ENCODE data around the gene MTR.

Gene MTR

DNA sequence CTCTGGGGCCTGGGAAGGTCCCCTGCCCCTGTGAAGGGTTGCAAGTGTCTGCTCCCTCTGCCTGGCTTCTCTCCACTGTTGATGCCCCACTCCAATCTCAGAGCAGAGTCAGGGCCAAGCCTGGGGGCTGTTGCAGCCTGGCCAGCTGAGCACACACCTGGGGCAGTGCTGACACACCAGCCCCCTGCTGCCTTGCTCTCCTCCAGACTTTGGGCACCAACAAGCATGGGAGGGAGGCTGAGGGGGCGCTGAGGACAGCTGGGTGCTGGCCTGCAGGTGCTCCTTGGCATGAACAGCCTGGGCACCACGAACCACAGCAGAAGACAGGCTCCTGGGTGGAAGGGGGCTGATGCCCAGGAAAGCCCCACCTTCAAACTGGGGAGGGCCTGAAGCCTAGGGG lies 9.6 kb upstream of the MTR start:
- DNase-seq = no peak

GRCh38 chr1:236786453-236786852 lies 8.6 kb upstream of the MTR start:
- DNase-seq = no peak

DNA sequence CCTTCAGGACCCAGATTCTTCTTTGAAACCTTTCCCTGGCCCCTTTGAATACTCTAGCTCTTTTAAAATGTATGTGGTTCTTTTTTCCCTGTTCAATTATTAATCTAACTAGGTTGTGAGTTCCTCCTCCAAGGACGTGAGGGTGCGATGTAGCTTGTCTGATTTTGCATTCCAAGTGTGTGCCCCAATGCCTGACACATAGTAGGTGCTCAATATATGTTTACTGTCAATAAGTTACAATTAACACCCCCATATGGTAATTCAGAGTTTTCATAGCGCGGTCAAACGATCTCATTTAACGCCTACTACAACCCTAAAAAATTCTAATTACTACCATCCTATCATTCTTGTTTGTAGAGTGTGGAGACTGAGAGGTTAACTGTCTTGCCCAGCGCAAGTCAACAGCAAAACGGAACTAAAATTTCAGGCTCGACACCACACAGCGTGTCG lies 482 bp upstream of the MTR start:
- no peak for DNase-seq

DNA sequence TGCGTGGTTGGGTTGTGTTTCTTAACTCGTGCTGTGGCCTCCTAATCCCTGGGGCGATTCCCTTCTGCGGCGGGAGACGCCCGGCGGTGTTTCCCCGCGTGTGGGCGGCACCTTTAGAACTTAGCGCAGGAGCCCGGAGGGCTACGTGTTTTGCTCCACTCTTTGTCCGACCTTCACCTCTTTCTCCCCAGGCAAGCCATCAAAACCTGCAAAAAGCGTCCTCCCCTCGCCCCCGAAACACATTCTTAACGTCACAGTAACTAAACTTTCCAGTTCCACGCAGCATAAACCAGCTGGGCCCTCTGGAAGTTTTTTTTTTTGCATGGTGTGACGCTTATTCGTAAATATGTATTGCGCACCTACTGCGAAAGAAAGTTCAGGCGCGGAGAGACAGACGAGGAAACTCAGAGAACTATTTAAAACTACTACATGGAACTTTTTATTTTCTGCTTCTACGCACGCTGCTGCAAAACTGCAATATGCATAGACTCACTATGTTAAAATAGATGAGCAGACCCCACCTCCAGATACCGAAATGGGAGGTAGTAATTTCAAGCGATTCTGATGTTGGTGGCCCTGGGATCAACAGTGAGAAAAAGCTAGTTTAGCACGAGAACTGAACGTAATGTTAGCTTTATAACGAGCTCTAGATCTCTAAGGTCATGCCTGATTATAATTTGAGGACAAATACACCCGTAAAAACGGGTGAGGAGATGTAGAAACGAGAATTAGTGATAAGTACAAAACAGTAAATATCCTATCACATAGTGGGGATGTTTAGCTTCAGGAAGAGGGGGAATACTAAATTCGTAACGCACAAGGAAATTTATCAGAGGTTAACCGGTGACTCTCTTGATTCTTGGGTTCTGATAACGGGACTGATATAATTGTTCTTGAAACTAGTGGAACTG lies 920 bp downstream of the MTR start:
- DNase-seq = peak; percentile 28

- no peak for DNase-seq
Observed at GRCh38 chr1:236799001-236799400, 3.9 kb downstream of the MTR start.

DNA sequence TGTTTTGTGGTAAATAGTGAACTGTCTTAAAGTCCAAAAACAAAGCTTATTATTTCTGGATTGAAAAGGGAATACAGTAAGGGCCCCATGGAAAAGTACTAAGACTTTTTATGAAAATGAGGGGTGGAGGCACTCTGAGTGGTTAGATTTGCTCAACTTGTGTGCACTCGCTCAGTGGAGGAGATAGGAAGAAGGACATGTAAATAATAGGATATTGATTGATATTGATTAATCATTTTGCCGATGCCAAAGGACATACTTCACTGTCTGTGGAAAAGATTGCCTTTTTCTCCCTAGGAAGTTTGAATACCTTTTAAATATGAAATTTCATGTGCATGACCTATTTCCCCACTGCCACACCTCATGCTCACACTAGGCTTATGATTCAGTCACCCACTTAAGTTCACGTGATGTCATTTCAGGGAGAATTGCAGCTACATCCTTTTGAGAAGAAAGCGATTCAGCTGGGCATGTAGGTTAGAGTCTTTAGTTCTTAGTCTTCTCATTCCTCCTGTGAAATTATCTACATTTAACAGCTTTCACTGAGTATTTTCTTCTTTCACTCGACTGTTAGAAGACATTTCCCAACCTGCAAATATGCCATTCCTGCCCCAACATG lies 5.0 kb downstream of the MTR start:
- DNase-seq = peak; percentile 56

DNA sequence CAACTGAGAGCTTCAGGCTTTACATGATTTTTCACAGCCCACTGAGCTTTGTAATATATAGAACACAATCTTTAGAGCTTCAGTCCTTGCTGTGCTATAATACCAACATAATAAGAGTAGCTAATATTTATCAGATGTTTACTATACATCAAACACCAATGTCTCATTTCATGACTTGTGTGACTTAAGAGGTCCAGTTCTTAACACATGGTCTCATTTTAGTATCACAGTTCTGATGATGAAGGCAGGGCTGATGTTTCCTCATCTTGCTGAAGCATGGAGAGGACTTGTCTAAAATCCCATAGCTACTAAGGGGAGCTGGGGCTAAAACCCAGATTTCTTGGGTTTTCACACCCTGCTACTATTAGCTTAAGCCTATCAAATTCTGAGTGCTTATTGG lies 5.5 kb downstream of the MTR start:
- DNase-seq = peak; percentile 20

- no peak for DNase-seq
Observed at GRCh38 chr1:236802264-236802663, 7.2 kb downstream of the MTR start.

DNA sequence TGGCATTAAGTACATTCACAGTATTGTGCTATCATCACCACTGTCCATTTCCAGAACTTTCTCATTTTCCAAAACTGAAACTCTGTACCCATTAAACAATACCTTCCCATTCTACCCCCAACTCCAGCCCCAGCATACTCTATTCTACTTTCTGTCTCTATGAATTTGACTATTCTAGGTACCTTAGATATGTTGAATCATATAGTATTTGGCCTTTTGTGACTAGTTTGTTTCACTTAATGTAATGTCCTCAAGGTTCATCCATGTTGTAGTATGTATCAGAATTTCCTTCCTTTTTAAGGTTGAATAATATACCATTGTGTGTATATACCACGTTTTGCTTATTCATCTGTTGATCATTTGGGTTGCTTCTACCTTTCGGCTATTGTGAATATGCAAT lies 11.5 kb downstream of the MTR start:
- DNase-seq = no peak

DNA sequence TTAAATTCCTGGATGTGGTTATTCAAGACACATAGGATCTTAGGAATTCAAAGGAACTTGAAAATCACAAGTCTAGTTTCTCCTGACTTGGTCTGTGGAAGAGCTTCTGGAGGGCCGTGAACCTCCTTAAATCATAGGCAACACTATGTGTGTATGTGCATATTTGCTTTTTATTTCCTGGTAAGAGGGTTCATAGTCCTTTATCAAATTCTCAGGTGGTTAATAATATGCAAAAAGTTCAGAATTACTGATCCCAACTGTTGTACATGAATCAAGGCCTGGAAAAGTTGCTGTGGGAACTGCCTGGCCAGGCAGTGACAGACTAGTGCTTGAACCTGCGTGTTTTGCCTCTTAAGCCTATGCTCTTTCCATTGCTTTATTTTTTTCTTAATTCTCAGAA lies 12.9 kb downstream of the MTR start:
- DNase-seq = no peak

GRCh38 chr1:236808564-236809130 lies 13.6 kb downstream of the MTR start:
- no peak for DNase-seq

GRCh38 chr1:236809148-236809547 lies 14.1 kb downstream of the MTR start:
- no peak for DNase-seq

GRCh38 chr1:236810018-236810417 lies 14.9 kb downstream of the MTR start:
- no peak for DNase-seq

DNA sequence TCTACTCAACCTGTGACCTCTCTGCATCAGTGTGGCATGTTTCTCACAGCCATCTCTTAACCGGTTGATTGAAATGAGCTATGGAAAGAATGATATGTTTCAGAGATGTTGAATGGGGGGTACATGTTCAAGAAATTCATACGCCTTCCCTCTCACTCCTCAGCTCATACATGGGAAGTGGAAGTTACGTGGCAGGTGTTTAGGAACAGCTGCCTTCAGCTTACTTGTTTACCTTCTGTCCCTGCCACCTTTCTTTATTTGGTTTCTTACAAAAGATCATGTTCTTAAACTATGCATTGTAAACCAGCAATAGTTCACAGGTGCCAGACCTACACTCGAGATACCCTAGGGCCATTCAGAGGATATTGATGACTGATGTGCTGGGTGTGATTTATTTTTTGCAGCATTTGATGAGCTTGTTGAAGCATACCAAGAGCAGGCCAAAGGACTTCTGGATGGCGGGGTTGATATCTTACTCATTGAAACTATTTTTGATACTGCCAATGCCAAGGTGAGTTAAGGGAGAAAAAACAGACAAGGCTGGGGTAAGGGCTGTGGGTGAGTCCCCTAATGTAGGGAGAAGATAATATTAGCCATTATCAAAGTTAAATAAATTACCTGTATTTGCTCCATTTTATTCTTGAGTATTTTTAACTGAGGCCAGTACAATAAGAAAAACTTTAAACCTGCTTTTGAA lies 17.4 kb downstream of the MTR start:
- no peak for DNase-seq

DNA sequence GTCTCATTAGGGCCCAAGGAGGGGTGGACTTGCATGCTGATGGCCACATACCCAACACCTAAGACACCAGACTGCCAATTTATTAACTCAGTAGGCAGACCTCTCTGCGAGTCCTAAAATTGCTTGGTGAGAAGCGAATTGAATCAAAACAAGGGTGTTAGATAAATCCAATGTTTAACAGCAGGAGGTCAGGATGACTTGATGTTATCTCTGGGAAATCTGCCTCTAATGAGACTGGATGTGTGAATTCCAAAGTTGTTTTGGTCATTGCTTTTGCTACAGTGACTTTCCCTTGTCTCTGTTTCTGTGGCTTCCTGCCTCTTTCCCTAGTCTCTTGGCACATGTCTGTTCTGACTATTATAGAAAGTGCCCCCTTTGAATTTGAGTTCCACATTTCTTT lies 20.8 kb downstream of the MTR start:
- DNase-seq = no peak

DNA sequence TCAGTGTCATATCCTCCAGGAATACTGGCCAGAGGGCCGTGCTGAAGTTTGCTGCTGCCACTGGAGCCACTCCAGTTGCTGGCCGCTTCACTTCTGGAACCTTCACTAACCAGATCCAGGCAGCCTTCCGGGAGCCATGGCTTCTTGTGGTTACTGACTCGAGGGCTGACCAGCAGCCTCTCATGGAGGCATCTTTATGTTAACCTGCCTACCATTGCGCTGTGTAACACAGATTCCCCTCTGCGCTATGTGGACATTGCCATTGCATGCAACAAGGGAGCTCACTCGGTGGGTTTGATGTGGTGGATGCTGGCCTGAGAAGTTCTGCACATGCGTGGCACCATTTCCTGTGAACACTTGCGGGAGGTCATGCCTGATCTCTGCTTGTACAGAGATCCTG lies 24.8 kb downstream of the MTR start:
- no peak for DNase-seq

DNA sequence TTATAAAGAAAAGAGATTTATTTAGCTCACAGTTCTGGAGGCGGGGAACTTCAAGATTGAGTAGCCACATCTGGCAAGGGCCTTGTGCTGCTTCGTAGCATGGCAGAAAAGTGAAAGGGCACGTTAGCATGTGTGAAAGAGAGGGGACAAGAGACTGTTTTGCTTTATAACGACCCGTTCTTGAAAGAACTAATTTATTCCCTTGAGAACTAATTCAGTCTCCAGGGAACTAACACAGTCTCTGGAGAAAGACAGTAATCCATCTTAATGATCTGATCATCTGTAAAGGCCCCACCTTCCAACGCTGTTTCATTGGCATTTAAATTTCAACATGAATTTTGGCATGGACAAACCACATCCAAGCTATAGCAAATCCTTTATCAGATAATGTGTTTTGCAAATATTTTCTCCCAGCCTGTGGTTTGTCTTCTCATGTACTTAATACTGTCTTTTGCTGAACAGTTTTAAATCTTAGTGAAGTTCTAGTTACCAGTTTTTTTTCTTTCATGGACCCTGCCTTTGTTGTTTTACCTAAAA lies 26.1 kb downstream of the MTR start:
- no peak for DNase-seq

GRCh38 chr1:236823559-236823958 lies 28.5 kb downstream of the MTR start:
- no peak for DNase-seq

DNA sequence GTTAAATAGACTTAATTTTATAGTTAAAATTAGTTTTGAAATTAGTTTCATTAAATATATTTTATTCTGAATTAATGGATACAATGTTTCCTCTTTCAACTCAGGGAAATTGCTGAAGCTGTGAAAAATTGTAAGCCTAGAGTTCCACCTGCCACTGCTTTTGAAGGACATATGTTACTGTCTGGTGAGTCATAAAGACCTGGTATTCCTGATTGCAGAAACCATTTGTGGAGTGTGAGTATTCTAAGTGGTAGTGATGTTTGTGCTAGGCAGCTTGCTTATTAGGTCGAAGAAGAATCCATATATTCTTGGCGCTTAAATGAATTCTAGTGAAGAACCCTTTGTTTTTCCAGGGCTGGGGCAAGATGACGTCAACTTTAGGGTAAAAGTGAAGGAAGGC lies 34.0 kb downstream of the MTR start:
- no peak for DNase-seq

- no peak for DNase-seq
Observed at GRCh38 chr1:236830116-236830515, 35.0 kb downstream of the MTR start.

DNA sequence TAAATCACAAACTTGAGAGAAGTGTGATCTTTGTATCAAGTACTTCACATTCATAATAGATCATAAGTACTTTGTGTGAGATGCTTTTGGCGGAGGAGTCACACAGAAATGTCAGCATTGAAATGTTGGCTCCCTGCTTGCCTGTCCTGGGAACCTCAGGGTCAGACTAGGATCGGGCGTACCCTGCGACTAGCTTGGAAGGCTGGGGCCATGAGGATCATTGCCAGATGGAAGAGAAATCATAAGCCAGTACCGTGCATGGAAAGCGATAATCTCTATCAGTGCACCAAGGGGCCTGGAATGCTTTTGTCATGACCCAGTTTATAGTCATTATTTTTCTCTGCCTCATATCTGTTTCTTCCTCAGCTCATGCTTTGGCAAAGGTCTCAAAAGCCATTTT lies 35.5 kb downstream of the MTR start:
- no peak for DNase-seq

DNA sequence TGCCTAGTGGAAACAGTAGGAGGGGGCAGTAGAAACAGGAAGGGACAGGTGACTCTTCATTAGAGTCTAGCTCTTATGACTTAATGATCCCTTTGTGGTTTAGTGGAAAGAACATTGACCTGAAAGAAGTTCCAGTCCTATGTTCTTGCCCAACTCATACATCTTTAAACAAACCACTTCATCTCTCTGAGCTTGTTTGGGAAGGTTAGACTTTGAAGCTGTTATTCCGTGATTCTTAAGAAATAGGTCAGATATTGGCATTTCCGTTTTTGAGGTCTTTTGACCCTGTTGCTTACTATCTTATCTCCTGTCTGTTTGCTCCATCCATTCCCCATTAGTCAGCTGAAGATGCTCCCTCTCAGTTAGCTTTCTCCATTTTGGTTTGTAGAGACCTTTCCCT lies 38.5 kb downstream of the MTR start:
- DNase-seq = no peak

GRCh38 chr1:236834876-236835275 lies 39.8 kb downstream of the MTR start:
- no peak for DNase-seq
